ENCODE measurements around the gene TRIM44. TPM values are rescaled to one million over a fixed set of nuclear protein-coding genes. Genes with fewer than 3 reads are reported as not detected.

TRIM44 gene
- polyA plus RNA-seq, 2 of the 4 experiments (the other 2 are of a cell fraction): 19.3 to 70.4 TPM

- H3K4me3 ChIP-seq: no peak overlapping the region
- ChIA-PET CTCF (interaction anchor here (1.4 kb wide), 1 partner anchor 35 kb away, joined by 3 read pairs; no protein-coding TSS in a partner anchor), POLR2A (no interaction called here)
- no peak for FAIRE-seq
- H3K9me3 ChIP-seq: no peaks in the 10 kb centered on the region
- H3K27ac ChIP-seq: no peak overlapping the region
- no peak overlapping the region for H3K4me2 ChIP-seq
- no peaks in the 10 kb centered on the region for H3K4me1 ChIP-seq
- no peak for DNase-seq (ENCODE audit: low read depth in 1 of 2, low spot score in 1 of 2)
- TF ChIP-seq NR3C1 (IDR thresholded peaks at IDR 0.05) (no peak), EHF (CRISPR knock-in tag; IDR thresholded peaks at IDR 0.05) (no peak), FOXS1 (CRISPR knock-in tag; IDR thresholded peaks at IDR 0.05) (no peak), MAZ (IDR thresholded peaks at IDR 0.05; ENCODE audit: borderline replicate concordance, low read depth, low read length) (no peak), KDM1A (IDR thresholded peaks at IDR 0.05; ENCODE audit: low read depth) (no peak), RNF2 (IDR thresholded peaks at IDR 0.05; ENCODE audit: borderline replicate concordance, low read depth) (no peak), TFCP2L1 (CRISPR knock-in tag; IDR thresholded peaks at IDR 0.05) (no peak), ZNF302 (CRISPR knock-in tag; IDR thresholded peaks at IDR 0.05) (no peak), NPAS2 (CRISPR knock-in tag; IDR thresholded peaks at IDR 0.05; ENCODE audit: borderline replicate concordance) (no peak), CHD4 (IDR thresholded peaks at IDR 0.05; ENCODE audit: borderline replicate concordance) (no peak), MAX (IDR thresholded peaks at IDR 0.05) (no peak), RARB (CRISPR knock-in tag; IDR thresholded peaks at IDR 0.05) (no peak), ZFP36 (IDR thresholded peaks at IDR 0.05; ENCODE audit: borderline replicate concordance, partially characterized antibody) (no peak)
- ATAC-seq: no peak; a peak in 1 of 6 replicates
- WGBS (ENCODE audit: missing lambda C conversion rate): 72% methylated on average over 4 of the region's 4 CpGs
These were observed 12.1 kb upstream of the TRIM44 start for GRCh38 chr11:35650467-35650866.

- DNase-seq (ENCODE audit: low read depth in 1 of 2, low spot score in 1 of 2) (no peak), ATAC-seq (no peak), FAIRE-seq (no peak)
- Histone ChIP-seq H3K27ac (no peak overlapping the region), H3K4me3 (no peak overlapping the region), H3K4me2 (no peak overlapping the region), H3K4me1 (no peaks in the 10 kb centered on the region), H3K9me3 (no peaks in the 10 kb centered on the region)
- ChIA-PET CTCF (interaction anchor here (1.1 to 1.4 kb wide), 2 partner anchors 12 to 35 kb away, joined by 3 read pairs; no protein-coding TSS in a partner anchor), POLR2A (no interaction called here)
- 80% methylated on average over 3 of the region's 3 CpGs for WGBS (ENCODE audit: missing lambda C conversion rate)
- TF ChIP-seq ESRRA (IDR thresholded peaks at IDR 0.05; ENCODE audit: borderline replicate concordance, low read length) (no peak), BHLHE40 (IDR thresholded peaks at IDR 0.05; ENCODE audit: low read depth, low read length) (no peak), HOXB5 (CRISPR knock-in tag; IDR thresholded peaks at IDR 0.05) (no peak), RCOR1 (IDR thresholded peaks at IDR 0.05; ENCODE audit: low read depth, low read length) (no peak), FOSB (CRISPR knock-in tag; IDR thresholded peaks at IDR 0.05) (no peak), PBX3 (IDR thresholded peaks at IDR 0.05) (no peak), RFX5 (IDR thresholded peaks at IDR 0.05) (no peak), MAZ (IDR thresholded peaks at IDR 0.05; ENCODE audit: borderline replicate concordance, low read depth, low read length) (no peak), ZSCAN20 (CRISPR knock-in tag; IDR thresholded peaks at IDR 0.05) (no peak), ZNF302 (CRISPR knock-in tag; IDR thresholded peaks at IDR 0.05) (no peak), ZC3H11A (IDR thresholded peaks at IDR 0.05) (no peak), MAFK (IDR thresholded peaks at IDR 0.05; ENCODE audit: partially characterized antibody) (no peak), E2F6 (IDR thresholded peaks at IDR 0.05; ENCODE audit: borderline replicate concordance, low read depth) (no peak), CHD4 (IDR thresholded peaks at IDR 0.05; ENCODE audit: borderline replicate concordance) (no peak), RARB (CRISPR knock-in tag; IDR thresholded peaks at IDR 0.05) (no peak), NFE2L2 (conservative IDR thresholded peaks at IDR 0.05; ENCODE audit: low read length) (no peak), REST (IDR thresholded peaks at IDR 0.05) (no peak), HOXB13 (CRISPR knock-in tag; IDR thresholded peaks at IDR 0.05; ENCODE audit: low read depth) (no peak)
- TF ChIP-seq, protein P1, sequence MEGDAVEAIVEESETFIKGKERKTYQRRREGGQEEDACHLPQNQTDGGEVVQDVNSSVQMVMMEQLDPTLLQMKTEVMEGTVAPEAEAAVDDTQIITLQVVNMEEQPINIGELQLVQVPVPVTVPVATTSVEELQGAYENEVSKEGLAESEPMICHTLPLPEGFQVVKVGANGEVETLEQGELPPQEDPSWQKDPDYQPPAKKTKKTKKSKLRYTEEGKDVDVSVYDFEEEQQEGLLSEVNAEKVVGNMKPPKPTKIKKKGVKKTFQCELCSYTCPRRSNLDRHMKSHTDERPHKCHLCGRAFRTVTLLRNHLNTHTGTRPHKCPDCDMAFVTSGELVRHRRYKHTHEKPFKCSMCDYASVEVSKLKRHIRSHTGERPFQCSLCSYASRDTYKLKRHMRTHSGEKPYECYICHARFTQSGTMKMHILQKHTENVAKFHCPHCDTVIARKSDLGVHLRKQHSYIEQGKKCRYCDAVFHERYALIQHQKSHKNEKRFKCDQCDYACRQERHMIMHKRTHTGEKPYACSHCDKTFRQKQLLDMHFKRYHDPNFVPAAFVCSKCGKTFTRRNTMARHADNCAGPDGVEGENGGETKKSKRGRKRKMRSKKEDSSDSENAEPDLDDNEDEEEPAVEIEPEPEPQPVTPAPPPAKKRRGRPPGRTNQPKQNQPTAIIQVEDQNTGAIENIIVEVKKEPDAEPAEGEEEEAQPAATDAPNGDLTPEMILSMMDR (IDR thresholded peaks at IDR 0.05): no peak
- TF ChIP-seq, protein P2, sequence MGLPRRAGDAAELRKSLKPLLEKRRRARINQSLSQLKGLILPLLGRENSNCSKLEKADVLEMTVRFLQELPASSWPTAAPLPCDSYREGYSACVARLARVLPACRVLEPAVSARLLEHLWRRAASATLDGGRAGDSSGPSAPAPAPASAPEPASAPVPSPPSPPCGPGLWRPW (IDR thresholded peaks at IDR 0.05): no peak
These were observed 11.3 kb upstream of the TRIM44 start for GRCh38 chr11:35651263-35651662.

All from A549 (cell line).